HepG2 (cell line): ENCODE data around the gene PCNT. TPM values are rescaled to one million over a fixed set of nuclear protein-coding genes. Genes with fewer than 3 reads are reported as not detected.

ENCODE experiments used
- ATAC-seq: fragments of 200-7000 bp; cut with Tn5 transposase; 3 replicates; pipeline ENCODE4 v1.9.1; 2020; ENCODE audit warnings: mild to moderate bottlenecking, moderate library complexity
- BruUV-seq: library from RNA; stranded (reverse); fragments of 400-500 nt; replicated peaks from 2 replicates; lab custom pipeline; 2021; lab: Mats Ljungman, UMichigan
- CTCF ChIA-PET: fragments of 300-600 bp; formaldehyde crosslinking; extraction: SDS; loops from one replicate; lab custom pipeline; 2021; ENCODE audit warnings: low total read pairs, inconsistent platforms, low intra/inter-chr PET ratio; lab: Yijun Ruan, JAX
- POLR2A ChIA-PET: fragments of 350-600 bp; sonication (Branson Sonifier 250); formaldehyde crosslinking; loops from one replicate; lab custom pipeline; 2020; ENCODE audit warnings: antibody characterized with exemption, inconsistent platforms; lab: Yijun Ruan, JAX
- DNase-seq: peaks from one replicate; pipeline ENCODE4 v3.0.0-alpha.2; 2015; ENCODE audit warnings: low spot score
- FAIRE-seq: peaks from 3 replicates; lab custom pipeline; 2011; peaks lifted over from hg19 to GRCh38; lab: Jason Lieb, UNC
- H2AFZ ChIP-seq: one replicate; pipeline ENCODE4 v1.6.1; 2011; ENCODE audit warnings: low read length, inconsistent platforms
- H3K27ac ChIP-seq: fragments of 300-600 bp; 3 replicates; pipeline ENCODE4 v1.8.0; 2011; ENCODE audit warnings: mixed run types, mild to moderate bottlenecking, mixed read lengths, low read length, inconsistent platforms; ENCODE audit not compliant: insufficient read depth; ENCODE audit errors: extremely low read length
- H3K27me3 ChIP-seq, 2 experiments: fragments of 200-600 bp in 1 of 2; 2 replicates in 1 of 2; 3 replicates in 1 of 2; pipeline versions ENCODE4 v1.6.0 to v1.8.0; 2011; ENCODE audit warnings: low read length in 2 of 2, mild to moderate bottlenecking in 2 of 2, moderate library complexity in 2 of 2, inconsistent platforms in 1 of 2; ENCODE audit not compliant: insufficient read depth in 2 of 2, control insufficient read depth in 1 of 2
- H3K36me3 ChIP-seq, 2 experiments: fragments of 200-600 bp in 1 of 2; replicated peaks in 1 of 2; 2 replicates in 1 of 2; 3 replicates in 1 of 2; pipeline versions ENCODE4 v1.5.1 to v1.8.0; 2011; ENCODE audit warnings: low read length in 2 of 2, inconsistent platforms in 1 of 2; ENCODE audit not compliant: insufficient read depth in 2 of 2, control insufficient read depth in 1 of 2
- H3K4me1 ChIP-seq: 2 replicates; pipeline ENCODE4 v1.5.1; 2012; ENCODE audit warnings: low read length, inconsistent platforms; ENCODE audit not compliant: insufficient read depth
- H3K4me2 ChIP-seq: 2 replicates; pipeline ENCODE4 v1.6.0; 2011; ENCODE audit warnings: low read depth, low read length, inconsistent platforms
- H3K4me3 ChIP-seq, 3 experiments: fragments of 200-600 bp in 1 of 3; sonication (generic), shearing (Covaris generic) in 1 of 3; replicated peaks in 1 of 3; 2 replicates each; pipeline ENCODE4 v1.5.1; 2011 to 2016; ENCODE audit warnings: low read length in 3 of 3, inconsistent platforms in 2 of 3, low read depth in 2 of 3, mild to moderate bottlenecking in 2 of 3, control low read depth in 1 of 3, mixed read lengths in 1 of 3; ENCODE audit not compliant: insufficient read depth in 1 of 3
- H3K79me2 ChIP-seq: one replicate; pipeline ENCODE4 v1.6.1; 2011; ENCODE audit warnings: low read length, inconsistent platforms; ENCODE audit not compliant: insufficient read depth
- H3K9ac ChIP-seq: 2 replicates; pipeline ENCODE4 v1.6.0; 2011; ENCODE audit warnings: mild to moderate bottlenecking, low read depth, low read length, inconsistent platforms; ENCODE audit not compliant: insufficient read depth
- H3K9me3 ChIP-seq: 2 replicates; pipeline ENCODE4 v1.5.1; 2012; ENCODE audit warnings: mild to moderate bottlenecking, low read length
- H4K20me1 ChIP-seq: 2 replicates; pipeline ENCODE4 v1.6.0; 2011; ENCODE audit warnings: inconsistent platforms, mild to moderate bottlenecking, low read length, moderate library complexity; ENCODE audit not compliant: insufficient read depth
- AGO2 ChIP-seq: fragments of 200-400 bp; formaldehyde crosslinking; optimal IDR thresholded peaks from 2 replicates; pipeline ENCODE3; 2017; ENCODE audit warnings: mild to moderate bottlenecking, low read depth, low read length, moderate library complexity
- EEA1 ChIP-seq: sonication (generic); formaldehyde crosslinking; IDR thresholded peaks from 2 replicates; pipeline ENCODE4 v1.5.1; 2020; ENCODE audit warnings: mild to moderate bottlenecking, missing genetic modification reagents, borderline replicate concordance
- GZF1 ChIP-seq: sonication (generic); formaldehyde crosslinking; IDR thresholded peaks from 2 replicates; pipeline ENCODE4 v1.5.1; 2020; ENCODE audit warnings: mild to moderate bottlenecking, missing genetic modification reagents
- NFE2L2 ChIP-seq: fragments of 150-350 bp; IDR thresholded peaks from 2 replicates; pipeline ENCODE4 v1.6.1; 2014; ENCODE audit warnings: low read length
- RBM22 ChIP-seq: fragments of 200-400 bp; formaldehyde crosslinking; optimal IDR thresholded peaks from 2 replicates; pipeline ENCODE3; 2017; ENCODE audit warnings: mild to moderate bottlenecking, low read length, moderate library complexity
- WGBS: methylation state at CpG from one replicate; pipeline ENCODE4 v1.1.6; 2017; ENCODE audit warnings: low lambda C conversion rate; 5-methylcytosine and 5-hydroxymethylcytosine counted together
- in situ Hi-C: cut with HindIII; loops from 2 replicates; pipeline ENCODE4 v1.10.0; 2017; ENCODE audit warnings: low pct_unique_long_range_greater_than_20kb; ENCODE audit not compliant: extremely low pct_ligation_motif_present
- intact Hi-C: fragments of 100-400 bp; cut with micrococcal nuclease; formaldehyde crosslinking; loops from one replicate; pipeline ENCODE4 v1.10.0; 2022; ENCODE audit not compliant: unreplicated experiment
- polyA plus RNA-seq, 8 experiments: library from polyadenylated mRNA; depleted of rRNA in 3 of 8; stranded (reverse) in 7 of 8; unstranded in 1 of 8; fragments of >200 nt; fragmentation: Illumina TruSeq in 4 of 8; extraction: Trizol in 4 of 8; gene quantifications; 2 replicates each; pipeline versions ENCODE4 v1.2.1 to v1.2.3, GENCODE V29; 2011 to 2016; ENCODE audit warnings: low read depth in 4 of 8, missing spikeins in 1 of 8, mixed read lengths in 1 of 8; ENCODE audit not compliant: insufficient read depth in 1 of 8
- total RNA-seq, 5 experiments: library from RNA; depleted of rRNA; stranded (reverse); fragments of >200 nt; fragmentation: Illumina TruSeq; extraction: Trizol; gene quantifications; 2 replicates each; pipeline ENCODE4 v1.2.3, GENCODE V29; 2016; ENCODE audit warnings: low read depth in 1 of 5
- TF ChIP-seq, protein P1 (sequence below): sonication (generic); formaldehyde crosslinking; IDR thresholded peaks from 2 replicates; pipeline ENCODE4 v1.4.0; 2020; ENCODE audit warnings: missing genetic modification reagents, borderline replicate concordance

The PCNT gene
- total and polyA plus RNA-seq, 2 of the 13 experiments (the other 11 are each of a cell fraction or from before 2014, with no cell fraction given), result 5.6 to 12.4 TPM

GRCh38 chr21:46442938-46443337 lies 119.0 kb downstream of the PCNT start:
- H3K27ac ChIP-seq, result no peak overlapping the region
- no peaks in the 10 kb centered on the region for H3K9me3 ChIP-seq
- DNase-seq (no peak), ATAC-seq (no peak), FAIRE-seq (no peak)
- no peak overlapping the region for H3K9ac ChIP-seq
- in situ Hi-C loops, result no loop called here
- 96% methylated on average over 14 of the region's 15 CpGs for WGBS
- POLR2A ChIA-PET, result no interaction called here
- H3K4me1 ChIP-seq, result peaks cover 11% of the 10 kb centered on the region
- CTCF ChIA-PET, result no interaction called here
- intact Hi-C loops, result no loop called here
- H3K36me3 ChIP-seq, result peaks cover 10 to 49% of the 10 kb centered on the region in 2 experiments
- no peaks in the 10 kb centered on the region for H4K20me1 ChIP-seq
- no peak overlapping the region for H3K4me2 ChIP-seq
- no peaks in the 10 kb centered on the region for H3K27me3 ChIP-seq
- BruUV-seq, result no TSS peak
- no peak overlapping the region for H2AFZ ChIP-seq
- no peak overlapping the region for H3K4me3 ChIP-seq
- H3K79me2 ChIP-seq, result no peaks in the 10 kb centered on the region
- TF ChIP-seq NFE2L2 (peak; percentile 69), GZF1 (CRISPR knock-in tag) (no peak)

GRCh38 chr21:46443910-46444309 lies 120.0 kb downstream of the PCNT start:
- BruUV-seq, result no TSS peak
- in situ Hi-C loops, result no loop called here

More at GRCh38 chr21:46443910-46444309, 120.0 kb downstream of the PCNT start:
- DNase-seq (no peak), FAIRE-seq (no peak), ATAC-seq (no peak)
- CTCF ChIA-PET, result no interaction called here
- H4K20me1 ChIP-seq, result no peaks in the 10 kb centered on the region
- intact Hi-C loops, result no loop called here
- H3K4me3 ChIP-seq, result no peak overlapping the region
- H2AFZ ChIP-seq, result no peak overlapping the region
- H3K9me3 ChIP-seq, result peaks cover 3% of the 10 kb centered on the region; the same call in 1 of the 2 replicates
- POLR2A ChIA-PET, result interaction anchor here (1.4 kb wide), 1 partner anchor 14 kb away, joined by 3 read pairs; no protein-coding TSS in a partner anchor
- H3K27ac ChIP-seq, result no peak overlapping the region
- H3K27me3 ChIP-seq, result no peaks in the 10 kb centered on the region
- H3K4me1 ChIP-seq, result peaks cover 20% of the 10 kb centered on the region
- H3K79me2 ChIP-seq, result no peaks in the 10 kb centered on the region
- H3K9ac ChIP-seq, result no peak overlapping the region
- TF ChIP-seq EEA1 (CRISPR knock-in tag) (no peak), AGO2 (peak; percentile 43), RBM22 (peak; percentile 50)
- TF ChIP-seq, protein P1, sequence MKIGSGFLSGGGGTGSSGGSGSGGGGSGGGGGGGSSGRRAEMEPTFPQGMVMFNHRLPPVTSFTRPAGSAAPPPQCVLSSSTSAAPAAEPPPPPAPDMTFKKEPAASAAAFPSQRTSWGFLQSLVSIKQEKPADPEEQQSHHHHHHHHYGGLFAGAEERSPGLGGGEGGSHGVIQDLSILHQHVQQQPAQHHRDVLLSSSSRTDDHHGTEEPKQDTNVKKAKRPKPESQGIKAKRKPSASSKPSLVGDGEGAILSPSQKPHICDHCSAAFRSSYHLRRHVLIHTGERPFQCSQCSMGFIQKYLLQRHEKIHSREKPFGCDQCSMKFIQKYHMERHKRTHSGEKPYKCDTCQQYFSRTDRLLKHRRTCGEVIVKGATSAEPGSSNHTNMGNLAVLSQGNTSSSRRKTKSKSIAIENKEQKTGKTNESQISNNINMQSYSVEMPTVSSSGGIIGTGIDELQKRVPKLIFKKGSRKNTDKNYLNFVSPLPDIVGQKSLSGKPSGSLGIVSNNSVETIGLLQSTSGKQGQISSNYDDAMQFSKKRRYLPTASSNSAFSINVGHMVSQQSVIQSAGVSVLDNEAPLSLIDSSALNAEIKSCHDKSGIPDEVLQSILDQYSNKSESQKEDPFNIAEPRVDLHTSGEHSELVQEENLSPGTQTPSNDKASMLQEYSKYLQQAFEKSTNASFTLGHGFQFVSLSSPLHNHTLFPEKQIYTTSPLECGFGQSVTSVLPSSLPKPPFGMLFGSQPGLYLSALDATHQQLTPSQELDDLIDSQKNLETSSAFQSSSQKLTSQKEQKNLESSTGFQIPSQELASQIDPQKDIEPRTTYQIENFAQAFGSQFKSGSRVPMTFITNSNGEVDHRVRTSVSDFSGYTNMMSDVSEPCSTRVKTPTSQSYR (CRISPR knock-in tag), result no peak
- 95% methylated on average over 7 of the region's 8 CpGs for WGBS
- H3K36me3 ChIP-seq, result peaks cover 8 to 45% of the 10 kb centered on the region in 2 experiments
- H3K4me2 ChIP-seq, result no peak overlapping the region
